Measurements from ENCODE around the gene CACNA2D2. TPM values are rescaled to one million over a fixed set of nuclear protein-coding genes. Genes with fewer than 3 reads are reported as not detected.

CACNA2D2 gene
- total RNA-seq, 1 experiment from 2014 or later = 27.7 TPM

DNA sequence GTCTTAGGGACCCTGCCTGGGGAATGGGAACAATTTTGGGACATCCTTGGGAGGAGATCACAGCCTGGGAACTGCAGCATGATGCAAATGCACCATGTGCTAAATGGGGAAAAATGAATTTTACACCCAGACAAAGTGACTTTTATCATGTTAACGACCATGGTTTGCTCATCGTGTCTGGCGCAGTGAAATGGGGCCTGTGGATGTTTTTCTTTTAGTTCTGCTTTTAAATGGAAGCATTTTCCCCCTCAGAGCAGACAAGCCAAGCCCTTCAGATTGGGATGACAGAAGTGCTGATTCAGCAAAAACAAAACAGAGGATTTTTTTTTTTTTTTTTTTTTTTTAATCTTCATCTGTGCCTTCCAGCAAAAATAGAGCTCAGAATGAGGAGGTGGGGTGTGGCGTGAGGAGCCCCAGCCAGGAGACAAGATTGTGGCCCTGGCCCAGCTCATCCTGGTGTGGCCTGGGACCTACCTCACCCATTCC, 14.3 kb upstream of the CACNA2D2 start:
- Histone ChIP-seq H2BK120ac (ENCODE audit: low read depth, low read length, poor library complexity, severe bottlenecking) (no peak overlapping the region), H2BK12ac (ENCODE audit: insufficient read length, low read depth, low read length) (no peak overlapping the region), H3K18ac (ENCODE audit: insufficient read length, low read depth, low read length) (no peak overlapping the region), H3K79me1 (ENCODE audit: insufficient read depth, low read depth, low read length, poor library complexity, severe bottlenecking) (no peaks in the 10 kb centered on the region), H3K79me2 (ENCODE audit: insufficient read depth, low read length) (no peaks in the 10 kb centered on the region), H2BK20ac (ENCODE audit: low read depth, low read length, poor library complexity, severe bottlenecking) (no peak overlapping the region), H3K23me2 (ENCODE audit: insufficient read length, low read depth, low read length, poor library complexity, severe bottlenecking) (peaks cover 6% of the 10 kb centered on the region), H3K23ac (ENCODE audit: insufficient read length, low read depth, low read length) (no peak overlapping the region), H4K5ac (ENCODE audit: insufficient read length, low read depth, low read length) (no peak overlapping the region), H3K14ac (ENCODE audit: insufficient read depth, low read length) (peak overlapping the region; percentile 14; the same call in 1 of the 2 replicates), H3K9ac (ENCODE audit: extremely low read depth, insufficient read length, low read length) (no peak overlapping the region), H2BK5ac (ENCODE audit: insufficient read length, low read length) (no peak overlapping the region), H3K27ac (ENCODE audit: insufficient read length, low read depth, low read length) (no peak overlapping the region), H3K4ac (ENCODE audit: low read depth, low read length) (no peak overlapping the region), H3K56ac (ENCODE audit: insufficient read length, low read depth, low read length) (no peak overlapping the region), H3K4me2 (ENCODE audit: insufficient read depth, insufficient read length, low read length) (no peak overlapping the region), H3K27me3 (ENCODE audit: insufficient read depth, low read length) (no peaks in the 10 kb centered on the region), H2BK15ac (ENCODE audit: low read depth, low read length) (no peak overlapping the region), H3K4me1 (ENCODE audit: insufficient read depth, low read length) (peaks cover 13% of the 10 kb centered on the region; the same call in 1 of the 2 replicates), H3T11ph (ENCODE audit: low read length) (no peak overlapping the region), H2AK5ac (ENCODE audit: insufficient read length, low read length) (no peak overlapping the region), H4K8ac (replicated peaks; ENCODE audit: insufficient read length, low read depth, low read length) (no peak overlapping the region), H2AFZ (ENCODE audit: low read length) (no peak overlapping the region), H3K9me3 (ENCODE audit: control insufficient read depth, low read depth, low read length) (no peaks in the 10 kb centered on the region), H4K20me1 (ENCODE audit: control insufficient read depth, insufficient read depth, insufficient read length) (peaks cover 2% of the 10 kb centered on the region), H4K91ac (ENCODE audit: insufficient read length, low read depth, low read length) (no peak overlapping the region)
- DNase-seq = no peak
- no peak for TF ChIP-seq CTCF (conservative IDR thresholded peaks at IDR 0.05)
- H3K27me3 Mint-ChIP-seq (ENCODE audit: low read depth) = peaks cover 6% of the 10 kb centered on the region
- no peak overlapping the region; a peak in 1 of 5 replicates for H3K4me3 Mint-ChIP-seq
- no peaks in the 10 kb centered on the region for H3K36me3 Mint-ChIP-seq (ENCODE audit: insufficient read depth in 1 of 3, low read depth in 3 of 3)
- H3K4me1 Mint-ChIP-seq = peaks cover 79 to 80% of the 10 kb centered on the region in 2 experiments
- WGBS (ENCODE audit: extremely low coverage, insufficient read length, low lambda C conversion rate) = no CpG with 5 or more reads among the region's 4 CpGs
- no peaks in the 10 kb centered on the region for H3K9me3 Mint-ChIP-seq
- peak overlapping the region in 2 of 3 experiments; percentile 79 to 98; a peak in 3 of 7 replicates for H3K27ac Mint-ChIP-seq
